BLaER1 treated with 17β-estradiol and CSF1 and Interleukin-3, amounts not matched to agents 10 nM and 100 nM (cell line): ENCODE results near the gene NCCRP1.

Source experiments
- H3K27ac ChIP-seq, 11 experiments: shearing (Covaris generic); formaldehyde crosslinking; 2 replicates each; pipeline ENCODE4 v1.8.1; 2022
- H3K27me3 ChIP-seq, 11 experiments: shearing (Covaris generic); formaldehyde crosslinking; 2 replicates each; pipeline ENCODE4 v1.8.1; 2022
- H3K36me3 ChIP-seq, 11 experiments: shearing (Covaris generic); formaldehyde crosslinking; 2 replicates each; pipeline ENCODE4 v1.8.1; 2022
- H3K4me1 ChIP-seq, 10 experiments: shearing (Covaris generic); formaldehyde crosslinking; 2 replicates each; pipeline ENCODE4 v1.8.1; 2022
- H3K4me2 ChIP-seq, 11 experiments: shearing (Covaris generic); formaldehyde crosslinking; 2 replicates each; pipeline ENCODE4 v1.8.1; 2022
- H3K4me3 ChIP-seq, 10 experiments: shearing (Covaris generic); formaldehyde crosslinking; 2 replicates each; pipeline ENCODE4 v1.8.1; 2022
- H3K9ac ChIP-seq, 11 experiments: shearing (Covaris generic); formaldehyde crosslinking; 2 replicates each; pipeline ENCODE4 v1.8.1; 2022
- H3K9me3 ChIP-seq, 11 experiments: shearing (Covaris generic); formaldehyde crosslinking; replicated peaks in 1 of 11; 2 replicates each; pipeline ENCODE4 v1.8.1; 2022
- H4K20me1 ChIP-seq, 11 experiments: shearing (Covaris generic); formaldehyde crosslinking; 2 replicates each; pipeline ENCODE4 v1.8.1; 2022
- Cebpa-rat ChIP-seq, 11 experiments: shearing (Covaris generic); IDR thresholded peaks; 2 replicates each; pipeline ENCODE4 v1.8.1; 2022

Gene NCCRP1

GRCh38 chr19:39154629-39155100 is 42.1 kb upstream of the NCCRP1 start:
- TF ChIP-seq Cebpa-rat (IDR thresholded peaks at IDR 0.05), result no peak
- H3K27ac ChIP-seq, result peak overlapping the region in 1 of 11 experiments; percentile 31; a peak in 1 of 22 replicates
- H3K4me3 ChIP-seq, result no peak overlapping the region
- H3K4me2 ChIP-seq, result peak overlapping the region in 6 of 11 experiments; percentile 5 to 35 (median 24); a peak in 8 of 22 replicates
- H3K9ac ChIP-seq, result no peak overlapping the region; a peak in 2 of 22 replicates
- H3K36me3 ChIP-seq, result peaks cover 0 to 26% (median 9%) of the 10 kb centered on the region in 11 experiments; a peak in 10 of 22 replicates
- peaks cover 22 to 76% (median 68%) of the 10 kb centered on the region in 10 experiments for H3K4me1 ChIP-seq
- no peaks in the 10 kb centered on the region for H3K27me3 ChIP-seq
- H4K20me1 ChIP-seq, result peaks cover 21 to 96% (median 91%) of the 10 kb centered on the region in 11 experiments; a peak in 21 of 22 replicates
- no peaks in the 10 kb centered on the region for H3K9me3 ChIP-seq

GRCh38 chr19:39155114-39155700 is 41.6 kb upstream of the NCCRP1 start:
- Histone ChIP-seq H4K20me1 (peaks cover 27 to 97% (median 91%) of the 10 kb centered on the region in 11 experiments; a peak in 21 of 22 replicates), H3K9me3 (no peaks in the 10 kb centered on the region), H3K4me3 (no peak overlapping the region), H3K4me1 (peaks cover 27 to 80% (median 71%) of the 10 kb centered on the region in 10 experiments), H3K27me3 (no peaks in the 10 kb centered on the region), H3K27ac (peak overlapping the region in 1 of 11 experiments; percentile 31; a peak in 1 of 22 replicates), H3K36me3 (peaks cover 0 to 32% (median 9%) of the 10 kb centered on the region in 11 experiments; a peak in 10 of 22 replicates), H3K9ac (no peak overlapping the region; a peak in 1 of 22 replicates), H3K4me2 (peak overlapping the region in 5 of 11 experiments; percentile 11 to 35 (median 26); a peak in 3 of 22 replicates)
- no peak for TF ChIP-seq Cebpa-rat (IDR thresholded peaks at IDR 0.05)

GRCh38 chr19:39155741-39156140 is 41.0 kb upstream of the NCCRP1 start:
- H3K27me3 ChIP-seq, result no peaks in the 10 kb centered on the region
- TF ChIP-seq Cebpa-rat (IDR thresholded peaks at IDR 0.05), result no peak
- H3K27ac ChIP-seq, result no peak overlapping the region; a peak in 1 of 22 replicates
- H3K4me1 ChIP-seq, result peaks cover 33 to 82% (median 71%) of the 10 kb centered on the region in 10 experiments
- no peak overlapping the region for H3K9ac ChIP-seq
- no peaks in the 10 kb centered on the region for H3K9me3 ChIP-seq
- H4K20me1 ChIP-seq, result peaks cover 29 to 97% (median 91%) of the 10 kb centered on the region in 11 experiments; a peak in 21 of 22 replicates
- peak overlapping the region in 5 of 11 experiments; percentile 7 to 35 (median 22); a peak in 3 of 22 replicates for H3K4me2 ChIP-seq
- H3K4me3 ChIP-seq, result no peak overlapping the region
- peaks cover 0 to 33% (median 9%) of the 10 kb centered on the region in 11 experiments; a peak in 10 of 22 replicates for H3K36me3 ChIP-seq

GRCh38 chr19:39156326-39157230 is 40.2 kb upstream of the NCCRP1 start:
- Histone ChIP-seq H3K4me1 (peaks cover 41 to 80% (median 66%) of the 10 kb centered on the region in 10 experiments), H3K9me3 (no peaks in the 10 kb centered on the region), H3K36me3 (peaks cover 0 to 33% (median 9%) of the 10 kb centered on the region in 11 experiments; a peak in 10 of 22 replicates), H3K4me3 (no peak overlapping the region), H3K27me3 (no peaks in the 10 kb centered on the region), H3K4me2 (peak overlapping the region in 10 of 11 experiments; percentile 31 to 68 (median 57); a peak in 20 of 22 replicates), H3K27ac (no peak overlapping the region; a peak in 1 of 22 replicates), H4K20me1 (peaks cover 29 to 97% (median 91%) of the 10 kb centered on the region in 11 experiments; a peak in 21 of 22 replicates), H3K9ac (0 out of 22 replicates have a peak overlapping the region, but pooled peaks of 1 of the 11 experiments have one; percentile 24)
- TF ChIP-seq Cebpa-rat (IDR thresholded peaks at IDR 0.05), result no peak

GRCh38 chr19:39157275-39157996 is 39.3 kb upstream of the NCCRP1 start:
- Histone ChIP-seq H4K20me1 (peaks cover 29 to 97% (median 91%) of the 10 kb centered on the region in 11 experiments; a peak in 21 of 22 replicates), H3K27ac (no peak overlapping the region), H3K27me3 (no peaks in the 10 kb centered on the region), H3K36me3 (peaks cover 0 to 33% (median 9%) of the 10 kb centered on the region in 11 experiments; a peak in 10 of 22 replicates), H3K9ac (no peak overlapping the region), H3K9me3 (no peaks in the 10 kb centered on the region), H3K4me1 (peaks cover 41 to 72% (median 60%) of the 10 kb centered on the region in 10 experiments), H3K4me2 (peak overlapping the region in 9 of 11 experiments; percentile 48 to 68 (median 57); a peak in 8 of 22 replicates), H3K4me3 (no peak overlapping the region)
- TF ChIP-seq Cebpa-rat (IDR thresholded peaks at IDR 0.05), result no peak

- Histone ChIP-seq H3K9me3 (no peaks in the 10 kb centered on the region), H3K9ac (no peak overlapping the region), H3K4me2 (peak overlapping the region in 3 of 11 experiments; percentile 2 to 67 (median 58); a peak in 1 of 22 replicates), H4K20me1 (peaks cover 29 to 98% (median 93%) of the 10 kb centered on the region in 11 experiments; a peak in 21 of 22 replicates), H3K36me3 (peaks cover 0 to 38% (median 9%) of the 10 kb centered on the region in 11 experiments; a peak in 10 of 22 replicates), H3K4me3 (no peak overlapping the region), H3K27ac (no peak overlapping the region), H3K4me1 (peaks cover 41 to 75% (median 63%) of the 10 kb centered on the region in 10 experiments), H3K27me3 (no peaks in the 10 kb centered on the region)
- TF ChIP-seq Cebpa-rat (IDR thresholded peaks at IDR 0.05), result no peak
Observed at GRCh38 chr19:39157997-39158389, 38.8 kb upstream of the NCCRP1 start.

- H3K9ac ChIP-seq, result peak overlapping the region in 3 of 11 experiments; percentile 11 to 38 (median 15); a peak in 3 of 22 replicates
- H3K4me1 ChIP-seq, result peaks cover 41 to 74% (median 65%) of the 10 kb centered on the region in 10 experiments
- no peak overlapping the region for H3K4me2 ChIP-seq
- peaks cover 0 to 34% (median 9%) of the 10 kb centered on the region in 11 experiments; a peak in 9 of 22 replicates for H3K36me3 ChIP-seq
- H3K27me3 ChIP-seq, result no peaks in the 10 kb centered on the region
- H4K20me1 ChIP-seq, result peaks cover 29 to 98% (median 97%) of the 10 kb centered on the region in 11 experiments; a peak in 21 of 22 replicates
- TF ChIP-seq Cebpa-rat (IDR thresholded peaks at IDR 0.05), result no peak
- H3K4me3 ChIP-seq, result no peak overlapping the region
- H3K27ac ChIP-seq, result peak overlapping the region in 1 of 11 experiments; percentile 13; a peak in 1 of 22 replicates
- H3K9me3 ChIP-seq, result no peaks in the 10 kb centered on the region
Observed at GRCh38 chr19:39158646-39159260, 38.0 kb upstream of the NCCRP1 start.
